Prostate gland (tissue), 2 donors: ENCODE data around the gene EFNA2.

Experiments used
- CTCF ChIP-seq, 4 experiments: fragments of 200-600 bp in 2 of 4; fragments of 450-650 bp in 2 of 4; sonication (generic) in 2 of 4; IDR thresholded peaks; 1 replicate in 3 of 4; 2 replicates in 1 of 4; pipeline ENCODE4 v1.5.1; 2016 to 2019; ENCODE audit warnings: antibody characterized with exemption in 4 of 4, mild to moderate bottlenecking in 2 of 4, moderate library complexity in 2 of 4
- POLR2A ChIP-seq: fragments of 450-650 bp; IDR thresholded peaks from one replicate; pipeline ENCODE4 v1.6.1; 2016; ENCODE audit warnings: antibody characterized with exemption, mild to moderate bottlenecking
- POLR2AphosphoS5 ChIP-seq: sonication (generic); formaldehyde crosslinking; IDR thresholded peaks from one replicate; pipeline ENCODE4 v1.6.1; 2017; ENCODE audit warnings: antibody characterized with exemption

DNA sequence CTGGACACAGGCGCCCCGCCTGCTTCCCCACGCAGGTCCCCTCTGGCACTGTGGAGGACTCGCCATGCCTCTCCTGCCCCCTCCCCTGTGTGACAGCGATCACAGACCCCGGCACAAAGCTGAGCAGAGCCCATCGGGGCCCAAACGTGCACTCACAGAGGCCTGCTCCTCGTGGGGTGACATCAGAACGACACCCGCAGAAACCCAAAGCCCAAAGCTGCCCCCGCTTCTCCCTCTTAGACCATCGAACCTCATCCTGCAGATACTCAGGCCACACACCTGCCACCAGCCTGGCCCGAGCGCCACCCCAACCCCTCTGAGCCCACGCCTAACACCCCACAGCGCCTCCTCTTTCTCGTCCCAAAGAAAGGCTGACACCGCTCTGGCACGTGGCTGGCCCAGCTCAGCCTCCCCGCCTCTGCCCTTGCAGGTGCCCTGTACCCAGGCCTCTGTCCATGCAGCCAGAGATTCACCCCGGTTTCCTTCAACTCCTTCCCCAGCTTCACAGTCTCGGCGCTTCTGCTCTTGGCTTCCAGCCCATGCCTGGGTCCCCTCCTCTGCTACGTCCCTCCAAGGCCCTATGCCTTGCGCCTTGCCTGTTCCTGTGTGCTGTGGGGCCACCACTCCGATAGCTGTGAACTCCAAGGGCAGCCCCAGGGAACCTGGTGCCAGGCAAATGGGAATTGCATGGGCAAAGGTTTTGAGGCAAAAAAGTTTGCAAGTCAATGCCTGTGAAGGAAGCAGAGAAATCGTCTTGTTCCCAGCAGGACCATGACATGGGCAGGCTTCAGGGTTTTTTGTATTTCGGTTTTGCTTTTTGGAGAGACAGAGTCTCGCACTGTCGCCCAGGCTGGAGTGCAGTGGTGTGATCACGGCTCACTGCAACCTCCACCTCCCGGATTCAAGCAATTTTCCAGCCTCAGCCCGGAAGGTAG lies 47.0 kb upstream of the EFNA2 start:
- no peak for TF ChIP-seq CTCF (IDR thresholded peaks at IDR 0.05)
- TF ChIP-seq POLR2A, result no peak
- TF ChIP-seq POLR2AphosphoS5, result no peak
